Measurements from ENCODE around the gene PRKCA. TPM values are rescaled to one million over a fixed set of nuclear protein-coding genes. Genes with fewer than 3 reads are reported as not detected.

The PRKCA gene
- total and polyA plus RNA-seq, 2 experiments from 2014 or later = 6.4 to 35.4 TPM

DNA sequence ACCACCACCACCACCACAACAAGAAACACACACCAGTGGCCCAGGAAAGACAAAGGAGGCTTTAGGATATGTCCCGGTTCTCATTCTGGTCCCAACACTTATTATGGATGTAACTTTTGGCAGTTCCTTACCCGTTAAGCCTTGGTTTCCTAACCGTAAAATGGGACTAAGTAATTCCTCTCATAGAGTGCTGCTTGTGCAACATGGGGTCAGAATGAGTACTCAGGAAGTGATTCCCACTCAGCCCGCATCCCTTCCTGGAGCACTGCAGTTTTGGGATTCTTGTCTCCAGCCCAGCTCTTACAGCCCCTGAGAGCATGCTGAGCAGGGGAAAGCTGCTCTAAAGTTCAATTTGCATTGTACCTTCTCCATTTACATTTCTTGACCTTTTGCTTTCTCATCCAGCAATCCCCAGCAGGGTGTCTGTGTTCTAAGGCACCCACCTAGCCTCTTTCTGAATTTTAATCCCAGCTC, 262.6 kb downstream of the PRKCA start:
- peak overlapping the region; percentile 0; the same call in 1 of the 2 replicates for H3K27ac ChIP-seq (ENCODE audit: low read depth)
- peaks cover 31% of the 10 kb centered on the region for H3K4me1 ChIP-seq (ENCODE audit: insufficient read depth)
- DNase-seq (ENCODE audit: low spot score) (peak; percentile 85), ATAC-seq (peak; percentile 93)
- H3K9me2 ChIP-seq (ENCODE audit: insufficient read depth) = no peaks in the 10 kb centered on the region
- TF ChIP-seq NANOG (IDR thresholded peaks at IDR 0.05; ENCODE audit: borderline replicate concordance) (0 out of 2 replicates have a peak, but pooled peaks have one; percentile 36), POLR2AphosphoS5 (IDR thresholded peaks at IDR 0.05; ENCODE audit: low read depth) (0 out of 2 replicates have a peak, but pooled peaks have one; percentile 29), JUNB (IDR thresholded peaks at IDR 0.05; ENCODE audit: unreplicated experiment) (no peak), ZNF114 (CRISPR knock-in tag; IDR thresholded peaks at IDR 0.05) (0 out of 2 replicates have a peak, but pooled peaks have one; percentile 32)
- TF ChIP-seq, protein P1, sequence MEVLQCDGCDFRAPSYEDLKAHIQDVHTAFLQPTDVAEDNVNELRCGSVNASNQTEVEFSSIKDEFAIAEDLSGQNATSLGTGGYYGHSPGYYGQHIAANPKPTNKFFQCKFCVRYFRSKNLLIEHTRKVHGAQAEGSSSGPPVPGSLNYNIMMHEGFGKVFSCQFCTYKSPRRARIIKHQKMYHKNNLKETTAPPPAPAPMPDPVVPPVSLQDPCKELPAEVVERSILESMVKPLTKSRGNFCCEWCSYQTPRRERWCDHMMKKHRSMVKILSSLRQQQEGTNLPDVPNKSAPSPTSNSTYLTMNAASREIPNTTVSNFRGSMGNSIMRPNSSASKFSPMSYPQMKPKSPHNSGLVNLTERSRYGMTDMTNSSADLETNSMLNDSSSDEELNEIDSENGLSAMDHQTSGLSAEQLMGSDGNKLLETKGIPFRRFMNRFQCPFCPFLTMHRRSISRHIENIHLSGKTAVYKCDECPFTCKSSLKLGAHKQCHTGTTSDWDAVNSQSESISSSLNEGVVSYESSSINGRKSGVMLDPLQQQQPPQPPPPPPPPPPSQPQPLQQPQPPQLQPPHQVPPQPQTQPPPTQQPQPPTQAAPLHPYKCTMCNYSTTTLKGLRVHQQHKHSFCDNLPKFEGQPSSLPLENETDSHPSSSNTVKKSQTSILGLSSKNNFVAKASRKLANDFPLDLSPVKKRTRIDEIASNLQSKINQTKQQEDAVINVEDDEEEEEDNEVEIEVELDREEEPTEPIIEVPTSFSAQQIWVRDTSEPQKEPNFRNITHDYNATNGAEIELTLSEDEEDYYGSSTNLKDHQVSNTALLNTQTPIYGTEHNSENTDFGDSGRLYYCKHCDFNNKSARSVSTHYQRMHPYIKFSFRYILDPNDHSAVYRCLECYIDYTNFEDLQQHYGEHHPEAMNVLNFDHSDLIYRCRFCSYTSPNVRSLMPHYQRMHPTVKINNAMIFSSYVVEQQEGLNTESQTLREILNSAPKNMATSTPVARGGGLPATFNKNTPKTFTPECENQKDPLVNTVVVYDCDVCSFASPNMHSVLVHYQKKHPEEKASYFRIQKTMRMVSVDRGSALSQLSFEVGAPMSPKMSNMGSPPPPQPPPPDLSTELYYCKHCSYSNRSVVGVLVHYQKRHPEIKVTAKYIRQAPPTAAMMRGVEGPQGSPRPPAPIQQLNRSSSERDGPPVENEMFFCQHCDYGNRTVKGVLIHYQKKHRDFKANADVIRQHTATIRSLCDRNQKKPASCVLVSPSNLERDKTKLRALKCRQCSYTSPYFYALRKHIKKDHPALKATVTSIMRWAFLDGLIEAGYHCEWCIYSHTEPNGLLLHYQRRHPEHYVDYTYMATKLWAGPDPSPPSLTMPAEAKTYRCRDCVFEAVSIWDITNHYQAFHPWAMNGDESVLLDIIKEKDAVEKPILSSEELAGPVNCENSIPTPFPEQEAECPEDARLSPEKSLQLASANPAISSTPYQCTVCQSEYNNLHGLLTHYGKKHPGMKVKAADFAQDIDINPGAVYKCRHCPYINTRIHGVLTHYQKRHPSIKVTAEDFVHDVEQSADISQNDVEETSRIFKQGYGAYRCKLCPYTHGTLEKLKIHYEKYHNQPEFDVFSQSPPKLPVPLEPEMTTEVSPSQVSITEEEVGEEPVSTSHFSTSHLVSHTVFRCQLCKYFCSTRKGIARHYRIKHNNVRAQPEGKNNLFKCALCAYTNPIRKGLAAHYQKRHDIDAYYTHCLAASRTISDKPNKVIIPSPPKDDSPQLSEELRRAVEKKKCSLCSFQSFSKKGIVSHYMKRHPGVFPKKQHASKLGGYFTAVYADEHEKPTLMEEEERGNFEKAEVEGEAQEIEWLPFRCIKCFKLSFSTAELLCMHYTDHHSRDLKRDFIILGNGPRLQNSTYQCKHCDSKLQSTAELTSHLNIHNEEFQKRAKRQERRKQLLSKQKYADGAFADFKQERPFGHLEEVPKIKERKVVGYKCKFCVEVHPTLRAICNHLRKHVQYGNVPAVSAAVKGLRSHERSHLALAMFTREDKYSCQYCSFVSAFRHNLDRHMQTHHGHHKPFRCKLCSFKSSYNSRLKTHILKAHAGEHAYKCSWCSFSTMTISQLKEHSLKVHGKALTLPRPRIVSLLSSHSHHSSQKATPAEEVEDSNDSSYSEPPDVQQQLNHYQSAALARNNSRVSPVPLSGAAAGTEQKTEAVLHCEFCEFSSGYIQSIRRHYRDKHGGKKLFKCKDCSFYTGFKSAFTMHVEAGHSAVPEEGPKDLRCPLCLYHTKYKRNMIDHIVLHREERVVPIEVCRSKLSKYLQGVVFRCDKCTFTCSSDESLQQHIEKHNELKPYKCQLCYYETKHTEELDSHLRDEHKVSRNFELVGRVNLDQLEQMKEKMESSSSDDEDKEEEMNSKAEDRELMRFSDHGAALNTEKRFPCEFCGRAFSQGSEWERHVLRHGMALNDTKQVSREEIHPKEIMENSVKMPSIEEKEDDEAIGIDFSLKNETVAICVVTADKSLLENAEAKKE (CRISPR knock-in tag; IDR thresholded peaks at IDR 0.05) = peak; percentile 86
- TF ChIP-seq, protein P2, sequence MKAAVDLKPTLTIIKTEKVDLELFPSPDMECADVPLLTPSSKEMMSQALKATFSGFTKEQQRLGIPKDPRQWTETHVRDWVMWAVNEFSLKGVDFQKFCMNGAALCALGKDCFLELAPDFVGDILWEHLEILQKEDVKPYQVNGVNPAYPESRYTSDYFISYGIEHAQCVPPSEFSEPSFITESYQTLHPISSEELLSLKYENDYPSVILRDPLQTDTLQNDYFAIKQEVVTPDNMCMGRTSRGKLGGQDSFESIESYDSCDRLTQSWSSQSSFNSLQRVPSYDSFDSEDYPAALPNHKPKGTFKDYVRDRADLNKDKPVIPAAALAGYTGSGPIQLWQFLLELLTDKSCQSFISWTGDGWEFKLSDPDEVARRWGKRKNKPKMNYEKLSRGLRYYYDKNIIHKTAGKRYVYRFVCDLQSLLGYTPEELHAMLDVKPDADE (IDR thresholded peaks at IDR 0.05) = peak; percentile 32; the same call in 1 of the 2 replicates
- TF ChIP-seq, protein P3, sequence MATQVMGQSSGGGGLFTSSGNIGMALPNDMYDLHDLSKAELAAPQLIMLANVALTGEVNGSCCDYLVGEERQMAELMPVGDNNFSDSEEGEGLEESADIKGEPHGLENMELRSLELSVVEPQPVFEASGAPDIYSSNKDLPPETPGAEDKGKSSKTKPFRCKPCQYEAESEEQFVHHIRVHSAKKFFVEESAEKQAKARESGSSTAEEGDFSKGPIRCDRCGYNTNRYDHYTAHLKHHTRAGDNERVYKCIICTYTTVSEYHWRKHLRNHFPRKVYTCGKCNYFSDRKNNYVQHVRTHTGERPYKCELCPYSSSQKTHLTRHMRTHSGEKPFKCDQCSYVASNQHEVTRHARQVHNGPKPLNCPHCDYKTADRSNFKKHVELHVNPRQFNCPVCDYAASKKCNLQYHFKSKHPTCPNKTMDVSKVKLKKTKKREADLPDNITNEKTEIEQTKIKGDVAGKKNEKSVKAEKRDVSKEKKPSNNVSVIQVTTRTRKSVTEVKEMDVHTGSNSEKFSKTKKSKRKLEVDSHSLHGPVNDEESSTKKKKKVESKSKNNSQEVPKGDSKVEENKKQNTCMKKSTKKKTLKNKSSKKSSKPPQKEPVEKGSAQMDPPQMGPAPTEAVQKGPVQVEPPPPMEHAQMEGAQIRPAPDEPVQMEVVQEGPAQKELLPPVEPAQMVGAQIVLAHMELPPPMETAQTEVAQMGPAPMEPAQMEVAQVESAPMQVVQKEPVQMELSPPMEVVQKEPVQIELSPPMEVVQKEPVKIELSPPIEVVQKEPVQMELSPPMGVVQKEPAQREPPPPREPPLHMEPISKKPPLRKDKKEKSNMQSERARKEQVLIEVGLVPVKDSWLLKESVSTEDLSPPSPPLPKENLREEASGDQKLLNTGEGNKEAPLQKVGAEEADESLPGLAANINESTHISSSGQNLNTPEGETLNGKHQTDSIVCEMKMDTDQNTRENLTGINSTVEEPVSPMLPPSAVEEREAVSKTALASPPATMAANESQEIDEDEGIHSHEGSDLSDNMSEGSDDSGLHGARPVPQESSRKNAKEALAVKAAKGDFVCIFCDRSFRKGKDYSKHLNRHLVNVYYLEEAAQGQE (IDR thresholded peaks at IDR 0.05; ENCODE audit: unreplicated experiment) = no peak
- H2AFZ ChIP-seq = no peak overlapping the region
- no peaks in the 10 kb centered on the region for H4K20me1 ChIP-seq (replicated peaks; ENCODE audit: insufficient read depth)
- Mint-ChIP-seq H3K4me3 (peak overlapping the region; percentile 33; the same call in 1 of the 3 replicates), H3K27ac (peak overlapping the region; percentile 80), H3K36me3 (ENCODE audit: low read depth) (peaks cover 18% of the 10 kb centered on the region), H3K9me3 (peaks cover 9% of the 10 kb centered on the region), H3K27me3 (ENCODE audit: insufficient read depth, low read depth, poor library complexity) (peaks cover 7% of the 10 kb centered on the region), H3K4me1 (peaks cover 38% of the 10 kb centered on the region)
- no peak overlapping the region for H3K4me3 ChIP-seq
- H3K79me2 ChIP-seq (replicated peaks; ENCODE audit: insufficient read depth) = no peaks in the 10 kb centered on the region
- H3F3A ChIP-seq (replicated peaks; ENCODE audit: low read depth) = peaks cover 4% of the 10 kb centered on the region
- 0 out of 2 replicates have a peak overlapping the region, but pooled peaks have one; percentile 44 for H3K4me2 ChIP-seq
- H3K36me3 ChIP-seq (ENCODE audit: insufficient read depth) = no peaks in the 10 kb centered on the region
- no peaks in the 10 kb centered on the region for H3K27me3 ChIP-seq (ENCODE audit: insufficient read depth)
